Astrocyte of the spinal cord (primary cell): ENCODE results near the gene CMSS1.
A peak's percentile ranks its signal among the peaks of the same experiment; 100 is the strongest.

ENCODE experiments used
- DNase-seq: peaks from one replicate; pipeline ENCODE4 v3.0.0; 2011; ENCODE audit warnings: low read depth, low spot score
- H3K4me3 ChIP-seq: 2 replicates; pipeline ENCODE4 v1.5.1; 2011; ENCODE audit warnings: low read depth, mild to moderate bottlenecking, low read length, moderate library complexity
- CTCF ChIP-seq: IDR thresholded peaks from 2 replicates; pipeline ENCODE4 v1.5.1; 2012; ENCODE audit warnings: low read depth, mild to moderate bottlenecking, low read length, inconsistent platforms
- in situ Hi-C: cut with HindIII; loops from 2 replicates; pipeline ENCODE4 v1.10.0; 2017; ENCODE audit warnings: low sequenced_read_pairs

CMSS1 gene

GRCh38 chr3:100205171-100205570 lies 387.5 kb downstream of the CMSS1 start:
- TF ChIP-seq CTCF = no peak
- in situ Hi-C loops = no loop called here
- DNase-seq = no peak
- H3K4me3 ChIP-seq = no peak overlapping the region

- H3K4me3 ChIP-seq = no peak overlapping the region
- in situ Hi-C loops = no loop called here
- TF ChIP-seq CTCF = no peak
- DNase-seq = no peak
These were observed 389.0 kb downstream of the CMSS1 start for GRCh38 chr3:100206687-100207086.

DNA sequence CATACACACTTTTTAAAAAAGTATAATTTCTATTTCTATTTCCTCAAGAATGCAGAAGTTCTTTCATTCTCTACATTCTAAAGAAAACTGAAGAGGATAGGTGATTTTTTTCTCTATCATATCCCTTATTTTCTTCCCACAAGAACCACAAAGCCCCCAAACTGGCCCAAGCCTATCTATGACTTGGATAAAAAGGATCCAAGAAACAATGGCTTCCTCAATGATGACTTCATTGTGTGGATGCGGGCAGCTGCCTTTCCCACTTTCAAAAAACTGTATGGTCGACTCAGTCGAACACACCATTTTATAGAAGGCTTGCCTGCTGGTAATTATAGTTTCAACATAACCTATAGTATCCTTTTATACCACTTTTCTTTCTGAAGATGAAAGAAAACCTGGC lies 390.2 kb downstream of the CMSS1 start:
- in situ Hi-C loops = no loop called here
- no peak for TF ChIP-seq CTCF
- DNase-seq = peak; percentile 16
- no peak overlapping the region for H3K4me3 ChIP-seq

DNA sequence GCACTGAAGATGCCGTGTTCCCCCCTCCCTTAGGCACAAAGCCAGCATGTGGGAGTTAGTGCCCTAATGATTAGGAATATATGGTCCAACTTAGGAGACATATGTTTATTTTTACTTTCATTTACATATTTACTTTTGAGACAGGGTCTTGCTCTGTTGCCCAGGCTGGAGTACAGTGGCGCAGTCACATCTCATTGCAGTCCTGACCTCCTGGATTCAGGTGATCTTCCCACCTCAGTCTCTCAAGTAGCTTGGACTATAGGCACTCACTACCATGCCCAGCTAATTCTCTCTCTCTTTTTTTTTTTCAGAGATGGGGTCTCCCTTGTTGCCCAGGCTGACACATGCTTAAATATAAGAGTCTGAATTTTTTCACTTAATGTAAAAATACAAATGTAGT lies 391.5 kb downstream of the CMSS1 start:
- DNase-seq = no peak
- no peak for TF ChIP-seq CTCF
- in situ Hi-C loops = no loop called here
- H3K4me3 ChIP-seq = no peak overlapping the region

DNA sequence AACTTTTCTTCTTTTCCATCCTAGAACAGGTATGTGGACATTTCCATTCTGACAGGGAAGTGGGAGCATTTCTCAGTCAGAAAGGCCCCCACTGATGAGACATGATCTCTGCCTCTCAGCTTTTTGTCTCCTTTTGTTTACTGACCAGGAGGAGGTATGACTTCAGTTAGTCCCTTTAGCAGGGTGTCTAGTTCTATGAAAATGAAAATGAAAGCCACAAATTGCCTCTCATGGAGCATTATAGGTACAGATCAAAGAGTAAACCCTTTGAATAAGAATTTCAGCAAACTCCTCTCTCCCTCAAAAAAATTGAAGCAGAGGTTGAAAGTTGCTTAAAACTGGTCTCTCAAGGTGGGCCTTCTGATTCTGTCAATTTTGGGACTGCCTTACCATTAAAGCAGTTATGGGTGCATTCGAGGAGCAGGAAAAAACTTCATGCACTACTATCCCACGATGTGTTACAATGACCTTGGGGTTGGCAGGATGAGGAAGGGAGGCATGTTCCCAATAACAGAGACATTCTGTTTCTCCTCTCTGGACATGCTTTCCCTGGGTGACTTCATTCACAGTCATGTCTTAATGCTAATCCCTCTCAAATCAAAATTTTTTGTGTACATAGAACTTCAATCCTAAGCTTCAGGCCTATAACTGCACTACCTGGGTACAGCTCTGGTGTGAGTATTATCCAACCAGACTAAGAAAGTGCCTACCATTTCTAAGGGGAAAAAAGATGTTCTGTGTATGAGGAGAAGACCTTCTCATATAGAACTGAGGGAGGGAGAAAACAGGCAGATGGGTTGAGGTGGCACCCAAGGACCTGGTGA lies 392.5 kb downstream of the CMSS1 start:
- H3K4me3 ChIP-seq = no peak overlapping the region

GRCh38 chr3:100210772-100211135 lies 393.1 kb downstream of the CMSS1 start:
- peak; percentile 94 for DNase-seq
- TF ChIP-seq CTCF = no peak
- in situ Hi-C loops = no loop called here
- H3K4me3 ChIP-seq = no peak overlapping the region

More for the DNA sequence above, 392.5 kb downstream of the CMSS1 start:
- TF ChIP-seq CTCF = no peak
- peak; percentile 37 for DNase-seq
- in situ Hi-C loops = no loop called here
